ENCODE measurements around the gene RIPOR3. TPM values are rescaled to one million over a fixed set of nuclear protein-coding genes. Genes with fewer than 3 reads are reported as not detected.
"Not testable (repeated sequence)": the region's sequence is repeated elsewhere in the genome, so short reads cannot be mapped to it uniquely, and the experiment has no call there.

Gene RIPOR3
- total RNA-seq, 1 experiment from 2014 or later: 0.31 TPM

DNA sequence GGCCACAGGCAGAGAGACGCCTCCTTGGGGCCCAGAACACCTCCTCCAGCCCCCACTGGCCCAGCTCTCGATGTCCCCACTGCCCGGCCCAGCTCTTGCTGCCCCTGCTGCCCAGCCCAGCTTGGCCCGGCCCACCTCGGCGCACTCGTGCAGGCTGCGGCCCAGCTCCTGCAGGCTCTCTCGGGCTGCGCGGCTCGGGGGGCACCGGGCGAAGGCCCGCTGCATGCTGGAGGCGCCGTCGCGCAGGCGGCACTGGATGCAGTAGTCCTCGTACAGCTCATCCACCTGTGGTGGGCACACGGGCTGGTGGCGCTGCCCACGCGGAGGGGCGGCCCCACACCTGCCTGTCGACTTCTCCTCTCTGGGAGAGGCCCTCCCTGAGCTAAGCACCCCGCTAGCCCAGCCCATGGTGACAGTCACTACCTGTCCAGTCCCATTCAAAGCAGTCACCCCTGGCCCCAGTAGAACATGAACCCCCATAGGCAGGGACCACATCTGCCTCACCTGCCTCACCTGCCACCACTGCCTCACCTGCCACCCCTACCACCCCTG lies 81.8 kb downstream of the RIPOR3 start:
- no peak for DNase-seq (ENCODE audit: low spot score)

DNA sequence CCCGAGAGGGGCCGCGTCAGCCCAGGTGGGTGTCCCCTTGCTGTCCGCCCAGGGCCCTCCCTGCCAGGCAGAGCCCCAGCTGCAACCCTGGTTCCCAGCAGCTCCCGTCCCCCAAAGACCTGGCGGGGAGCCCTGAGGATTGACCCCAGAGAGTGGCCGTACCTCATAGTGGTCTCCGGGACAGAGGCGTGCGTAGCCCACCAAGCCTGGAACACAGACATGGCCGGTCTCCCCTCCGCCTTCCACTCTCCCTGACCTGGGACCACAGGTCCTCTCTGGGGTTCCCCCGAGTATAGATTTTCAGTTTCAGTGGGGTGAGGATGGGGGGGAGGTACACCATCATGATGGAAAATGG lies 82.6 kb downstream of the RIPOR3 start:
- DNase-seq (ENCODE audit: low spot score): no peak

DNA sequence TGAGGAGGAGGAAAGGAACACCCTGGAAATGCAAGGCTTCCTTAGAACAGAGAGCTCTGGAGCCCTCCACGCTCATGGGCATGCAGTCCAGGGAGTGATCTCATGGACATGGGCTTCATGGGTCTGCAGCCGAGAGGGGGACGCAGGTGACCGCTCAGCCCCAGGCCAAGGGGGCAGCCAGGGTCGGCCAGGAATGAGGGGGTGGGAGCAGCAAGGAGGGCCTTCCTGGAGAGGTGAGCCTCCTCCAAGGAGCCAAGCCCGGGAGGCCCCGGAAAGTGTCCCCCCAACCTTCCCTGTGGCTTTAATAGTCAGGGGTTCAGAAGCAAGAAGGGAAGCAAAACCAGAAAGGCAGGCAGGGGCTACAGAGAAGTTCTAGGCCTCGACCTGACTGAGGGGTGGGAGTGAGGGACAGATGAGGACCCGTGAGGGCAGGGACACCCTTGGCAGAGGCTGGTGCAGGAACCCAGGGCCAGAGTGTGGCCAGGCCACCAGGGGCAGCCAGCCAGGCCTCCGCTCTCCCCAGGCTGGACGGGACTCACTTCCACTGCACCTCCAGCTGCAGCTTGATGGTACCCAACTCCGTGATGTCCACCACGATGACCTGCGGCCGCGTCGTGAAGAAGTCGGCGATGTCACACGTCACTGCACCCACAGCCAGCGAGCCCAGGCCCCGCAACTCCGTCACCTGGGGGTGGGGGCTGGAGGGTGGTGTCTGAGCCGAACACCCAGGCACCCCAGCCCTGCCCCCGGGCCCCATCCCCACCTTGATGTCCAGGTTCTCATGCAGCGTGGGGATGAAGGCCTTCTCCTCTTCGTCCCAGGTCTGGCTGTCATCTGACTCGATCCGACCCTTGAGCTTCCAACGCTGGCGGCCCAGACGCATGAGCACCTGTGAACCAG lies 83.2 kb downstream of the RIPOR3 start:
- no peak for DNase-seq (ENCODE audit: low spot score)

DNA sequence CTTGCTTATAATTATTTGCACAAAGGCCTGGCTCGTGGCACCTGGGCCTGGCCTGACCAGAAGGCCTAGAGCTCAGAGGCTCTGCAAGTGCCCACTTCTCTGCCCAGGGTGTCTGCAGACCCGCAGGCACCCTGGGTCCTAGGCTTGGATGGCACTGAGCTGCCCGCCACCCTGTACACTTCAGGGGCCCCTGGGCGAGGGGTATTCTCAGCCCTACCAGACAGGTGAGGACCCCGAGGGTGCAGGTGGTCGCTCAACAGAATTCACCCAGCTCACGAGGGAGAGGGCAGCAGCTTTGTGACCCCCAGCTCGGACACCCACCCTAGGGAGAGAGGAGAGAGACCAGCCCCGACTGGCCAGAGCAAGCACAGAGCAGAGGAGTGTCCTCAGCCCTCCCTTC lies 83.9 kb downstream of the RIPOR3 start:
- no peak for DNase-seq (ENCODE audit: low spot score)

DNA sequence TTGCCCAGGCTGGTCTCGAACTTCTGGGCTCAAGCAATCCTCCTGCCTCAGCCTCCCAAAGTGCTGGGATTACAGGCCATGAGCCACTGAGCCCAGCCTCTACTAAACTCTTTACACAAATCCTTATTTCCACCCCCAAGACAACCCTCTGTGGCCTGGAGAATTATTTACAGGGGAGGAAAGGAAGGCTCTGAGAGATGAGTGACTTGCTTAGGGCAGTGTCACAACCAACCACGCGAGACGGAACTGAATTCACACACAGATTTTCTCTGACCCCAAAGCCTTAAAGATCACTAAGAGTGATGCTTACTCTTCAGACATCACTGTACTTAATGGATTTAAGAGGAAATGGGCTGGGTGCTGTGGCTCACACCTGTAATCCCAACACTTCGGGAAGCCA lies 86.2 kb downstream of the RIPOR3 start:
- no peak for DNase-seq (ENCODE audit: low spot score)

- DNase-seq (ENCODE audit: low spot score): no peak
Observed at GRCh38 chr20:50604451-50604850, 86.9 kb downstream of the RIPOR3 start.

DNA sequence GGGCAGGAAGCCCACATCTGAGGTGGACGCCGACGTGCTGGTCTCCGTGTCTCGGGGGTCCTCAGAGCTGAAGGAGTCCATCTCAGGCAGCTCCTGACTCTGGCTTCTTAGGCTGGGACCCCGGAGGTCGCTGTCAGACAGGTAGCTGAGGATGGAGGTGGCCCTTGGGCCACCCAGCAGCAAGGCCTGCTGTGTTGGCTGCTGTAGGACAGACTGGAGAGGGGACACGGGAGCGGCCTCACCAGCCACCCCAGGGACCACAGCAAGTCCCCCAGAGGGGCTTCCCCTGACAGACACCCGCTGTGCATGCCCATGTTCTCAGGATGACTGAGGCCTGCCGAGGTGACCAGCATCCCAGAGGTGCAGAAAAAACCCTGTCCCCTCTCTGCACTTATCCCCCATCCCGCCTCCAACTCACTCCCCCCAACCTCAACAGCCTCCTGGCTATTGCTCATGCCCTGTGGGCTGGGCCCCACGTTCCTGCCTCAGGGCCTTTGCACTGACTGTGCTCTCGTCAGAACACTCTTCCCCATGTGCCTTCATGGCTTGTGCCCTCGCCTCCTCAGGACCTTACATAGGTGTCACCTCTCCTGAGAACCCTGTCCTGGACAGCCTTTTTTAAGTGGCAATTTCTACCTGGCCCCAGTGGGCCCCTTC lies 88.8 kb downstream of the RIPOR3 start:
- DNase-seq (ENCODE audit: low spot score): no peak

GRCh38 chr20:50601511-50602431 lies 89.6 kb downstream of the RIPOR3 start:
- DNase-seq (ENCODE audit: low spot score): no peak

GRCh38 chr20:50600281-50600895 lies 91.0 kb downstream of the RIPOR3 start:
- no peak for DNase-seq (ENCODE audit: low spot score)

GRCh38 chr20:50598768-50599167 lies 92.6 kb downstream of the RIPOR3 start:
- DNase-seq (ENCODE audit: low spot score): not testable (repeated sequence)

DNA sequence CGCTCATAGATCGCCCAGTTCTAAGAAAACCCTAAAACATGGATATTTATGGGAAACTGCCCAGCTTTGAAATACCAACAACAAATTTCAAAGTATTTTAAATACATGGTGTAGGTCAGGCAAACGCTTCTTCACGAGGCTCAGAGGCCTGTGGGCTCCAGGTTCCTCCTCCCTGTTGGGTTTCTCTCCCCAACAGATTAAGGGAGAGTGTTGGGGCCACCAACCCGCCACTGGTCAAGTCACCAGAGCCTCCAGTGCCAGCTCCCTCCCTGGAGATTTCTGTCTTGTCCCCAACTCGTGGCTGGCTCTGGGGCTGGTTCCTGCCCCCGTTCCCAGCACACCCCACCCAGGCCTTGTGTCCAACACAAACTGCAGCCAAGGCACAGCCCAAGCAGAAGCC lies 93.3 kb downstream of the RIPOR3 start:
- DNase-seq (ENCODE audit: low spot score): no peak

DNA sequence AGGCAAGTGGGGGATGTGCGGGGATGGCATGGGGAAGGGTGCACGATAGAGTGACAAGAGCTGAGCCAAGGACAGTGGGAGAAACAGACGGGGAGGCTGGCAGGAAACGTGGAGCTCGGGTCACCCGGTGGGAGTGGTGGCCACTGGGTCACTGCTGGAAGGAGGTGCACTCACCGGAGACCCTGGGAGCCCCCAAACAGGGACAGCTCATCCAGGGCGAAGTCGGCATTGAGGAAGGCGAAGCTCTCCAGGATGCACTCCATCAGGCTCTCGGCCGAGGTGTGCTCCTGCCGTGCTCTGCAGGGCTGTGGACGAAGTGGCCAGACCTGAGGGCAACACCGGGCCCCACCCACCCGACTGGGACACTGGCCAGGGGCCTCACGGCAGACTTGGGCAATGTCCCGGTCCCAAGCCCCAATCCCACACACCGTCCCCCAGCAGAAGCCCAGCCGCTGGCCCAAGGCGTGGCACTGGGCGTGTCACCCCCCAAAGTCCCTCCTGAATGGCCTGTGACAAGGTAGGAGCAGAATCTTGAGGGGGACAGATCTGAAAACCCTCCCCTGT lies 93.9 kb downstream of the RIPOR3 start:
- no peak for DNase-seq (ENCODE audit: low spot score)

DNA sequence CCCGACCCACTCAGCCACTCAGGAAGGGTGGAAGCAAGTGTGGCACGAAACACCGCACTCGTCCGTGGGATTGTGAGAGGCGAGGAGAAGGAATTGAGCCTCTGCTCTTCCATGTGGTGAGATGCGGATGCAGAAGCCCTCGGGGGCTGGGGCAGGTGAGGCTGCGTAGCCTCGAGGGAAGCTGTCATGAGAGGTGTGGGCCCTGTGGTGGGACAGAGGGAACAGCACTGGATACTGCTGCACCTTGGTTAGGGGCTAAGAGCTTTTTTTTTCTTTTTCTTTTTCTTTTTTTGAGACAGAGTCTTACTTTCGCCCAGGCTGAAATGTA lies 94.7 kb downstream of the RIPOR3 start:
- no peak for DNase-seq (ENCODE audit: low spot score)

- peak; percentile 29 for DNase-seq (ENCODE audit: low spot score)
Observed at GRCh38 chr20:50595988-50596693, 95.2 kb downstream of the RIPOR3 start.

GRCh38 chr20:50595433-50595895 lies 95.9 kb downstream of the RIPOR3 start:
- DNase-seq (ENCODE audit: low spot score): no peak

DNA sequence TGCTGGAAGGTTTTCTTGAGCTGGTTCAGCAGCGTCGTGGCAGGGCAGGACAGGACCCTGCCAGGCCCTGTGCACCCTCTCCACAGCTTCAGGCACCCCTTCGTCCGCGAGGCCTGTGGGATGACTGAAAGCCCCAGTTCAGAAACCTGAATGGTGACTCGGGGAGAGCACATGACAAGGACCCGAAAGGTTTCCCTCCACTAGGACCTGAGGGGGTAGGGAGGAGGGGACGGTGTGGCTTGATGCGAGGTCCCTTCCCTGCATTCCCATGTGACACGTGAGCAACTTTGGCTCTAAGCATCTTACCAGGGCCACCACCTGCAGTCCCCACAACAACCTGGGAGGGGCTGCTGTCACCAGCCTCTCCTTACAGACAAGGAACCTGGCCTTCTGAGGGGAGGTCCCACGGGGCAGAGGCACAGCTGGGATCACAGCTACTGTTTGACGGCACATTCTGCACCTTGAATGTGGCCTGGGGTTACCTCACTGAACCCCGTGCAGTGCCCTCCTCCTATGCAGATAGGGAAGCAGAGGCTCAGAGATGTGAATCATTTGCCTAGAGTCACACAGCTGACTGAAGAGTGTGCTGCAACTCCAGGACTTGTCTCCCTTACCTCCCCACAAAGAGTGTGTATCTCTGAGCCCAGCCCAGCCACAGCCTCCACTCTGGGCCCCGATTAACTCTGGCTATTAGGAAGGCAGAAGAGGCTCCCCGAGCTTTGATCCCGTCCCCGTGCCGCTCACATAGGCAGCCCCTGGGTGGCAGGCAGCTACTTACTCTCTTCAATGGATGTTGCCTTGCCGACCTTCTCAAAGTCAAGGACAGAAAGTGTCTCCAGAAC lies 96.5 kb downstream of the RIPOR3 start:
- no peak for DNase-seq (ENCODE audit: low spot score)

- DNase-seq (ENCODE audit: low spot score): no peak
Observed at GRCh38 chr20:50594231-50594590, 97.1 kb downstream of the RIPOR3 start.

DNA sequence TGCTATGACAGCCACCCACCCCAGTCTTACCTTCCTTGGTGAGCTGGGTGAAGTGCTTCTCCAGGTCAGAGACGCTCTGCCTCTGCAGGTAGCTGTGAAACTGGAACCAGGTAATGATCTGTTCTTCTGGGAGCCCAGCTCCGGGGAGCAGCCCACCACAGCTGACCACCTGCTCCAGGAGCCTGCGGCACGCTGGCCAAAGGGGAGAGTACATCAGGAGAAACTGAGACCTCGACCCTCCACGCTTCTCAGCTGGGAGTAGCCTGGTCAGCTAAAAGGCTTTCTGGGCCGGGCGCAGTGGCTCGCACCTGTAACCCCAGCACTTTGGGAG lies 98.4 kb downstream of the RIPOR3 start:
- no peak for DNase-seq (ENCODE audit: low spot score)

- no peak for DNase-seq (ENCODE audit: low spot score)
Observed at GRCh38 chr20:50592282-50593004, 98.9 kb downstream of the RIPOR3 start.
